GM12878 (cell line): ENCODE data around the gene DOLPP1. TPM values are rescaled to one million over a fixed set of nuclear protein-coding genes. Genes with fewer than 3 reads are reported as not detected.
A peak's percentile ranks its signal among the peaks of the same experiment; 100 is the strongest.

Experiments
- HDAC2 ChIP-seq: fragments of 200-600 bp; sonication (generic); IDR thresholded peaks from 2 replicates; pipeline ENCODE4 v1.6.1; 2017
- IRF4 ChIP-seq: IDR thresholded peaks from 2 replicates; pipeline ENCODE4 v1.6.1; 2011; ENCODE audit warnings: low read depth, low read length
- MTA3 ChIP-seq: IDR thresholded peaks from 2 replicates; pipeline ENCODE4 v1.6.1; 2012; ENCODE audit warnings: low read length, inconsistent platforms, borderline replicate concordance
- PAX8 ChIP-seq: fragments of 450-650 bp; IDR thresholded peaks from 2 replicates; pipeline ENCODE4 v1.6.1; 2017; ENCODE audit warnings: mild to moderate bottlenecking, moderate library complexity
- RAD21 ChIP-seq: IDR thresholded peaks from 2 replicates; pipeline ENCODE4 v1.6.1; 2011; ENCODE audit warnings: mild to moderate bottlenecking, low read depth, low read length, moderate library complexity; ENCODE audit not compliant: insufficient read depth
- SIN3A ChIP-seq: IDR thresholded peaks from 2 replicates; pipeline ENCODE4 v1.6.1; 2012; ENCODE audit warnings: low read depth, low read length, improper control_type of control experiment
- SP1 ChIP-seq: IDR thresholded peaks from one replicate; pipeline ENCODE4 v1.6.1; 2011; ENCODE audit warnings: low read depth, low read length
- SREBF2 ChIP-seq: IDR thresholded peaks from 2 replicates; pipeline ENCODE4 v1.6.1; 2012; ENCODE audit warnings: mild to moderate bottlenecking, low read length
- STAT3 ChIP-seq: IDR thresholded peaks from 2 replicates; pipeline ENCODE4 v1.6.1; 2011; ENCODE audit warnings: low read depth, low read length, improper control_type of control experiment
- SUPT20H ChIP-seq: IDR thresholded peaks from 2 replicates; pipeline ENCODE4 v1.6.1; 2011; ENCODE audit warnings: low read depth, mild to moderate bottlenecking, low read length, moderate library complexity, borderline replicate concordance; ENCODE audit not compliant: control insufficient read depth
- polyA plus RNA-seq, 11 experiments: library from polyadenylated mRNA; depleted of rRNA in 4 of 11; unstranded in 6 of 11; stranded (reverse) in 5 of 11; fragments of >200 nt; fragmentation: Nextera tagmentation in 4 of 11; fragmentation: Illumina TruSeq in 1 of 11; extraction: Ambion mirVana in 4 of 11; extraction: Trizol in 1 of 11; gene quantifications; 1 replicate in 1 of 11; 2 replicates in 10 of 11; pipeline versions ENCODE4 v1.2.1 to v1.2.3, GENCODE V29; 2011 to 2016; ENCODE audit warnings: inconsistent platforms in 2 of 11, missing spikeins in 2 of 11, low read depth in 1 of 11
- total RNA-seq, 4 experiments: library from RNA; depleted of rRNA in 3 of 4; stranded (reverse); fragments of >200 nt in 3 of 4; fragmentation: Illumina TruSeq in 1 of 4; extraction: Trizol in 1 of 4; gene quantifications; 2 replicates each; pipeline versions ENCODE4 v1.2.1 to v1.2.3, GENCODE V29; 2013 to 2021
- TF ChIP-seq, protein P1 (sequence below): IDR thresholded peaks from 2 replicates; pipeline ENCODE4 v1.6.1; 2012; ENCODE audit warnings: improper control_type of control experiment, low read depth, low read length; ENCODE audit not compliant: insufficient replicate concordance
- TF ChIP-seq, protein P2 (sequence below): IDR thresholded peaks from 2 replicates; pipeline ENCODE4 v1.6.1; 2012; ENCODE audit warnings: mild to moderate bottlenecking, low read depth, low read length
- TF ChIP-seq, protein P3 (sequence below): IDR thresholded peaks from 2 replicates; pipeline ENCODE4 v1.6.1; 2011; ENCODE audit warnings: borderline replicate concordance, low read depth, mild to moderate bottlenecking, moderate library complexity, low read length; ENCODE audit not compliant: insufficient read depth, poor library complexity, severe bottlenecking
- TF ChIP-seq, protein P4 (sequence below): IDR thresholded peaks from 2 replicates; pipeline ENCODE4 v1.6.1; 2012; ENCODE audit warnings: low read depth, low read length, improper control_type of control experiment
- TF ChIP-seq, protein P5 (sequence below): fragments of 450-650 bp; IDR thresholded peaks from 2 replicates; pipeline ENCODE4 v1.6.1; 2017; ENCODE audit warnings: low read depth, mild to moderate bottlenecking, moderate library complexity

DOLPP1 gene
- total and polyA plus RNA-seq, 10 of the 15 experiments (the other 5 are each of a cell fraction or from before 2014, with no cell fraction given), result 0.76 to 19.9 (median 13.4) TPM

DNA sequence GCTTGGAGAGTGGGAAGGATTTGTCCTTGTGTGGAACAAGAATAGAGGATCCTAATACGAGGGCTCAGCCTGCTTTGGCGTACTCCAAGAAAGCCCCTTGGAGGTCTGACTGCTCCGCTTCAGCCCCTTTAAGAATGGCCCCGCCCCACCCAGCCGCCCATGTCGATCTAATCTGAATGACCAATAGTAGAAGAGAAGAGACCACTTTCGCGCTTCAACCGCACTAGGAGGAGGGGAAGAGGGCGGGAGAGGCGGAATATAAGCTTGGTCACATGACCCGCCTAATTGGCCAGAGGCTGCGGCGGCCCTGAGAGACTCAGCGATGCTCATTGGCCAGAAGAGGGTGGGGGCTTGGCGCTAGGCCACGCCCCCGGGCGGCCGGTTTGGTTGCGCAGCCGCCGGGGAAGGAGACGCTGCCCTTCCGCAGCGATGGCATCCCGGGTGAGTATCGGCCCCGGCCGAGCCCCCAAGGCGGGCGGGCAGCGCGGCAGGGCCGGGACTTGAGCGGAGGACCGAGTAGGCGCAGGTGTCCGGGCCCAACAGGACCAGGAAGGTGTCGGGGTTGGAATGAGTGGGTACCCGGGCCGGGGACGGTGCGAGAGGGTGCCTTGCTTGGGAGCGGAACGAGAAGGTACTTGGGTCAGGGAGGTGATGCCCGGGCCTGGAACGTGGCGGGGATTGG, 44.5 kb upstream of the DOLPP1 start, which contains the start of gene MIGA2 (continued):
- TF ChIP-seq, protein P1, sequence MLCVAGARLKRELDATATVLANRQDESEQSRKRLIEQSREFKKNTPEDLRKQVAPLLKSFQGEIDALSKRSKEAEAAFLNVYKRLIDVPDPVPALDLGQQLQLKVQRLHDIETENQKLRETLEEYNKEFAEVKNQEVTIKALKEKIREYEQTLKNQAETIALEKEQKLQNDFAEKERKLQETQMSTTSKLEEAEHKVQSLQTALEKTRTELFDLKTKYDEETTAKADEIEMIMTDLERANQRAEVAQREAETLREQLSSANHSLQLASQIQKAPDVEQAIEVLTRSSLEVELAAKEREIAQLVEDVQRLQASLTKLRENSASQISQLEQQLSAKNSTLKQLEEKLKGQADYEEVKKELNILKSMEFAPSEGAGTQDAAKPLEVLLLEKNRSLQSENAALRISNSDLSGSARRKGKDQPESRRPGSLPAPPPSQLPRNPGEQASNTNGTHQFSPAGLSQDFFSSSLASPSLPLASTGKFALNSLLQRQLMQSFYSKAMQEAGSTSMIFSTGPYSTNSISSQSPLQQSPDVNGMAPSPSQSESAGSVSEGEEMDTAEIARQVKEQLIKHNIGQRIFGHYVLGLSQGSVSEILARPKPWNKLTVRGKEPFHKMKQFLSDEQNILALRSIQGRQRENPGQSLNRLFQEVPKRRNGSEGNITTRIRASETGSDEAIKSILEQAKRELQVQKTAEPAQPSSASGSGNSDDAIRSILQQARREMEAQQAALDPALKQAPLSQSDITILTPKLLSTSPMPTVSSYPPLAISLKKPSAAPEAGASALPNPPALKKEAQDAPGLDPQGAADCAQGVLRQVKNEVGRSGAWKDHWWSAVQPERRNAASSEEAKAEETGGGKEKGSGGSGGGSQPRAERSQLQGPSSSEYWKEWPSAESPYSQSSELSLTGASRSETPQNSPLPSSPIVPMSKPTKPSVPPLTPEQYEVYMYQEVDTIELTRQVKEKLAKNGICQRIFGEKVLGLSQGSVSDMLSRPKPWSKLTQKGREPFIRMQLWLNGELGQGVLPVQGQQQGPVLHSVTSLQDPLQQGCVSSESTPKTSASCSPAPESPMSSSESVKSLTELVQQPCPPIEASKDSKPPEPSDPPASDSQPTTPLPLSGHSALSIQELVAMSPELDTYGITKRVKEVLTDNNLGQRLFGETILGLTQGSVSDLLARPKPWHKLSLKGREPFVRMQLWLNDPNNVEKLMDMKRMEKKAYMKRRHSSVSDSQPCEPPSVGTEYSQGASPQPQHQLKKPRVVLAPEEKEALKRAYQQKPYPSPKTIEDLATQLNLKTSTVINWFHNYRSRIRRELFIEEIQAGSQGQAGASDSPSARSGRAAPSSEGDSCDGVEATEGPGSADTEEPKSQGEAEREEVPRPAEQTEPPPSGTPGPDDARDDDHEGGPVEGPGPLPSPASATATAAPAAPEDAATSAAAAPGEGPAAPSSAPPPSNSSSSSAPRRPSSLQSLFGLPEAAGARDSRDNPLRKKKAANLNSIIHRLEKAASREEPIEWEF, result no peak
- TF ChIP-seq, protein P2, sequence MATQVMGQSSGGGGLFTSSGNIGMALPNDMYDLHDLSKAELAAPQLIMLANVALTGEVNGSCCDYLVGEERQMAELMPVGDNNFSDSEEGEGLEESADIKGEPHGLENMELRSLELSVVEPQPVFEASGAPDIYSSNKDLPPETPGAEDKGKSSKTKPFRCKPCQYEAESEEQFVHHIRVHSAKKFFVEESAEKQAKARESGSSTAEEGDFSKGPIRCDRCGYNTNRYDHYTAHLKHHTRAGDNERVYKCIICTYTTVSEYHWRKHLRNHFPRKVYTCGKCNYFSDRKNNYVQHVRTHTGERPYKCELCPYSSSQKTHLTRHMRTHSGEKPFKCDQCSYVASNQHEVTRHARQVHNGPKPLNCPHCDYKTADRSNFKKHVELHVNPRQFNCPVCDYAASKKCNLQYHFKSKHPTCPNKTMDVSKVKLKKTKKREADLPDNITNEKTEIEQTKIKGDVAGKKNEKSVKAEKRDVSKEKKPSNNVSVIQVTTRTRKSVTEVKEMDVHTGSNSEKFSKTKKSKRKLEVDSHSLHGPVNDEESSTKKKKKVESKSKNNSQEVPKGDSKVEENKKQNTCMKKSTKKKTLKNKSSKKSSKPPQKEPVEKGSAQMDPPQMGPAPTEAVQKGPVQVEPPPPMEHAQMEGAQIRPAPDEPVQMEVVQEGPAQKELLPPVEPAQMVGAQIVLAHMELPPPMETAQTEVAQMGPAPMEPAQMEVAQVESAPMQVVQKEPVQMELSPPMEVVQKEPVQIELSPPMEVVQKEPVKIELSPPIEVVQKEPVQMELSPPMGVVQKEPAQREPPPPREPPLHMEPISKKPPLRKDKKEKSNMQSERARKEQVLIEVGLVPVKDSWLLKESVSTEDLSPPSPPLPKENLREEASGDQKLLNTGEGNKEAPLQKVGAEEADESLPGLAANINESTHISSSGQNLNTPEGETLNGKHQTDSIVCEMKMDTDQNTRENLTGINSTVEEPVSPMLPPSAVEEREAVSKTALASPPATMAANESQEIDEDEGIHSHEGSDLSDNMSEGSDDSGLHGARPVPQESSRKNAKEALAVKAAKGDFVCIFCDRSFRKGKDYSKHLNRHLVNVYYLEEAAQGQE, result no peak
- no peak for TF ChIP-seq SREBF2
- no peak for TF ChIP-seq RAD21
- no peak for TF ChIP-seq IRF4
- 0 out of 2 replicates have a peak, but pooled peaks have one; percentile 66 for TF ChIP-seq SIN3A
- TF ChIP-seq SP1, result peak; percentile 89
- TF ChIP-seq, protein P3, sequence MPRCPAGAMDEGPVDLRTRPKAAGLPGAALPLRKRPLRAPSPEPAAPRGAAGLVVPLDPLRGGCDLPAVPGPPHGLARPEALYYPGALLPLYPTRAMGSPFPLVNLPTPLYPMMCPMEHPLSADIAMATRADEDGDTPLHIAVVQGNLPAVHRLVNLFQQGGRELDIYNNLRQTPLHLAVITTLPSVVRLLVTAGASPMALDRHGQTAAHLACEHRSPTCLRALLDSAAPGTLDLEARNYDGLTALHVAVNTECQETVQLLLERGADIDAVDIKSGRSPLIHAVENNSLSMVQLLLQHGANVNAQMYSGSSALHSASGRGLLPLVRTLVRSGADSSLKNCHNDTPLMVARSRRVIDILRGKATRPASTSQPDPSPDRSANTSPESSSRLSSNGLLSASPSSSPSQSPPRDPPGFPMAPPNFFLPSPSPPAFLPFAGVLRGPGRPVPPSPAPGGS, result no peak
- no peak for TF ChIP-seq STAT3
- TF ChIP-seq, protein P4, sequence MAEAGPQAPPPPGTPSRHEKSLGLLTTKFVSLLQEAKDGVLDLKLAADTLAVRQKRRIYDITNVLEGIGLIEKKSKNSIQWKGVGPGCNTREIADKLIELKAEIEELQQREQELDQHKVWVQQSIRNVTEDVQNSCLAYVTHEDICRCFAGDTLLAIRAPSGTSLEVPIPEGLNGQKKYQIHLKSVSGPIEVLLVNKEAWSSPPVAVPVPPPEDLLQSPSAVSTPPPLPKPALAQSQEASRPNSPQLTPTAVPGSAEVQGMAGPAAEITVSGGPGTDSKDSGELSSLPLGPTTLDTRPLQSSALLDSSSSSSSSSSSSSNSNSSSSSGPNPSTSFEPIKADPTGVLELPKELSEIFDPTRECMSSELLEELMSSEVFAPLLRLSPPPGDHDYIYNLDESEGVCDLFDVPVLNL, result 0 out of 2 replicates have a peak, but pooled peaks have one; percentile 28
- no peak for TF ChIP-seq MTA3
- TF ChIP-seq HDAC2, result no peak
- TF ChIP-seq PAX8, result no peak
- TF ChIP-seq, protein P5, sequence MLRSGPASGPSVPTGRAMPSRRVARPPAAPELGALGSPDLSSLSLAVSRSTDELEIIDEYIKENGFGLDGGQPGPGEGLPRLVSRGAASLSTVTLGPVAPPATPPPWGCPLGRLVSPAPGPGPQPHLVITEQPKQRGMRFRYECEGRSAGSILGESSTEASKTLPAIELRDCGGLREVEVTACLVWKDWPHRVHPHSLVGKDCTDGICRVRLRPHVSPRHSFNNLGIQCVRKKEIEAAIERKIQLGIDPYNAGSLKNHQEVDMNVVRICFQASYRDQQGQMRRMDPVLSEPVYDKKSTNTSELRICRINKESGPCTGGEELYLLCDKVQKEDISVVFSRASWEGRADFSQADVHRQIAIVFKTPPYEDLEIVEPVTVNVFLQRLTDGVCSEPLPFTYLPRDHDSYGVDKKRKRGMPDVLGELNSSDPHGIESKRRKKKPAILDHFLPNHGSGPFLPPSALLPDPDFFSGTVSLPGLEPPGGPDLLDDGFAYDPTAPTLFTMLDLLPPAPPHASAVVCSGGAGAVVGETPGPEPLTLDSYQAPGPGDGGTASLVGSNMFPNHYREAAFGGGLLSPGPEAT, result peak; percentile 87
- TF ChIP-seq SUPT20H, result no peak
